ENCODE results near the gene BEX1.
"Not testable (repeated sequence)": the region's sequence is repeated elsewhere in the genome, so short reads cannot be mapped to it uniquely, and the experiment has no call there.

Gene BEX1
- total RNA-seq, result 0.66 to 0.96 reads per million in 2 experiments

GRCh38 chrX:103063918-103064434 is at the start of gene BEX1:
Gene BEX1, minus strand, starts transcription at chrX:103064171. Its CDS starts 897 bp downstream, at chrX:103063274.
- peak; percentile 15 for DNase-seq (ENCODE audit: low read depth)

- not testable (repeated sequence) for DNase-seq (ENCODE audit: low read depth)
Observed at GRCh38 chrX:103109497-103109896, 45.5 kb upstream of the BEX1 start.

- no peak for DNase-seq (ENCODE audit: low read depth)
Observed at GRCh38 chrX:103107836-103108235, 43.9 kb upstream of the BEX1 start.

GRCh38 chrX:103107227-103107737 is 43.3 kb upstream of the BEX1 start:
- DNase-seq (ENCODE audit: low read depth), result not testable (repeated sequence)

- not testable (repeated sequence) for DNase-seq (ENCODE audit: low read depth)
Observed at GRCh38 chrX:103104370-103104769, 40.4 kb upstream of the BEX1 start.

GRCh38 chrX:103103866-103104265 is 39.9 kb upstream of the BEX1 start:
- not testable (repeated sequence) for DNase-seq (ENCODE audit: low read depth)

GRCh38 chrX:103101299-103102042 is 37.5 kb upstream of the BEX1 start:
- no peak for DNase-seq (ENCODE audit: low read depth)

- no peak for DNase-seq (ENCODE audit: low read depth)
Observed at GRCh38 chrX:103100484-103100883, 36.5 kb upstream of the BEX1 start.

- no peak for DNase-seq (ENCODE audit: low read depth)
Observed at GRCh38 chrX:103099691-103100090, 35.7 kb upstream of the BEX1 start.

GRCh38 chrX:103098488-103098887 is 34.5 kb upstream of the BEX1 start:
- DNase-seq (ENCODE audit: low read depth), result no peak

GRCh38 chrX:103092942-103093341 is 29.0 kb upstream of the BEX1 start, which contains the start of gene NXF3:
Gene NXF3, minus strand, starts transcription at chrX:103093143. Its CDS starts 120 bp downstream, at chrX:103093023.
- no peak for DNase-seq (ENCODE audit: low read depth)

GRCh38 chrX:103081051-103081450 is 17.1 kb upstream of the BEX1 start:
- DNase-seq (ENCODE audit: low read depth), result no peak

GRCh38 chrX:103073467-103073866 is 9.5 kb upstream of the BEX1 start:
- no peak for DNase-seq (ENCODE audit: low read depth)

GRCh38 chrX:103066606-103067005 is 2.6 kb upstream of the BEX1 start:
- no peak for DNase-seq (ENCODE audit: low read depth)

GRCh38 chrX:103063191-103063845 is 653 bp downstream of the BEX1 start:
- no peak for DNase-seq (ENCODE audit: low read depth)

- no peak for DNase-seq (ENCODE audit: low read depth)
Observed at GRCh38 chrX:103061486-103061885, 2.5 kb downstream of the BEX1 start.

- no peak for DNase-seq (ENCODE audit: low read depth)
Observed at GRCh38 chrX:103056902-103057301, 7.1 kb downstream of the BEX1 start.

GRCh38 chrX:103052625-103053024 is 11.3 kb downstream of the BEX1 start:
- DNase-seq (ENCODE audit: low read depth), result no peak

- DNase-seq (ENCODE audit: low read depth), result no peak
Observed at GRCh38 chrX:103051260-103051789, 12.6 kb downstream of the BEX1 start.

- not testable (repeated sequence) for DNase-seq (ENCODE audit: low read depth)
Observed at GRCh38 chrX:103033371-103033770, 30.6 kb downstream of the BEX1 start.

- no peak for DNase-seq (ENCODE audit: low read depth)
Observed at GRCh38 chrX:103017542-103017941, 46.4 kb downstream of the BEX1 start.

- DNase-seq (ENCODE audit: low read depth), result no peak
Observed at GRCh38 chrX:103012945-103013344, 51.0 kb downstream of the BEX1 start.

Data from T follicular helper cell (primary cell).